HG02642 (cell line): ENCODE results near the gene TMEM169.

ENCODE experiments used
- ATAC-seq: cut with Tn5 transposase; IDR thresholded peaks from one replicate; pipeline ENCODE4 v1.9.1; 2021; ENCODE audit warnings: mild to moderate bottlenecking; ENCODE audit not compliant: unreplicated experiment, poor library complexity

Gene TMEM169

DNA sequence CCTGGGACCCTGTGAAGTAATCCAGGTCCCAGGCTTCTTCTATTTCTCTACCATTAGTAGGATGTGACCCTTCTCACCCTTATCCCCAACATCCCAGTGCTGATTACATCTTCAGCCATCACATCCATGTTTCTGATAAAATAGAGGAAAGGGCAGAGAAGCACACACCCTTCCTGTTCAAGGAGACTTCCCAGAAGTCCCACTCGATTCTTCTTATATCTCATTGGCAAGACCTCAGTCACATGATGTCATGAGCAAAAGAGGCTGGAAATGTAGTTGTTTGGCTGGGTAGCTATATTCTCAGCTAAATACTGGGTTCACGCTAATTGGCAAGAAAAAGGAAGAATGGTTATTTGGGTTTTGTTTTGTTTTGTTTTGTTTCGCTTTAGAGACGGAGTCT is 19.4 kb downstream of the TMEM169 start:
- ATAC-seq, result no peak

GRCh38 chr2:216103213-216103612 is 21.5 kb downstream of the TMEM169 start:
- no peak for ATAC-seq

DNA sequence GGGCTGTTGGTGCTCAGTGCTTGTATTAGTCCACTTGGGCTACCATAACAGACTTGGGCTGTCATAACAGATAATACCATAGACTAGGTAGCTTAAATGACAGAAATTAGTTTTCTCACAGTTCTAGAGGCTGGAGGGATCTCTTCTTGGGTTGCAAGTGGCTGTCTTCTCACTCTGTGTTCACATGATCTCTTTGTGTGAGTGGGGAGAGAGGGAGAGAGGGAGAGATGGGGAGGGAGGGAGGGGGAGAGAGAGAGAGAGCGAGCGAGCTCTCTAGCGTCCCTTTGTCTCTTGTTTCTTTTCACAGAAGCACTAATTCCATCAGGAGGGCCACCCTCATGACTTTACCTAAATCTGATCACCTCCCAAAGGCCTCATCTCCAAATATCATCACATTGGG is 23.0 kb downstream of the TMEM169 start:
- no peak for ATAC-seq

GRCh38 chr2:216107320-216107719 is 25.6 kb downstream of the TMEM169 start:
- ATAC-seq, result no peak

DNA sequence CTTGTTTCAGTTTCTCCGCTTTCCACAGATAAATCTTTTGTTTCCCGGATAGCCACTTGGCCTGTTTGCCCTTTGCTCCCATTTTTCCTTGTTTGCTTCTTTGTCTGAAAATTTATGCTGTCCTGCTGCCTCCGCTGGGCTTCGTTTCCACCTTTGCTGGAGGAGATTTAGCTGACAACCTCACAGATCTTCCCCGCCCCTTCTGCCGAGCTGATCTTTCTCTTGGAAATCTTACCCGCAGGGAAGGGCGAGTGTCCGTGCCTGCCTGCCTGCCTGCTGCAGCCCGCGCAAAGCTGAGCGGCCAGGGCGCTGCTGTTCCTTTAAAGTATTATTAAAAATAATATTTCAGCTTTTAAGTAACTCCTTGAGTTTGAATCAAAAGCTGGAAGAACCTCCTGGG is 26.0 kb downstream of the TMEM169 start:
- no peak for ATAC-seq

- ATAC-seq, result no peak
Measured at GRCh38 chr2:216108310-216108966, 26.7 kb downstream of the TMEM169 start.

GRCh38 chr2:216108967-216109921 is 27.5 kb downstream of the TMEM169 start, which contains the start of gene XRCC5:
TSS of gene XRCC5 (plus strand) at chr2:216109348. CDS start at chr2:216109437, 89 bp downstream.
- ATAC-seq, result peak; percentile 69

GRCh38 chr2:216109962-216110614 is 28.4 kb downstream of the TMEM169 start:
- ATAC-seq, result no peak

DNA sequence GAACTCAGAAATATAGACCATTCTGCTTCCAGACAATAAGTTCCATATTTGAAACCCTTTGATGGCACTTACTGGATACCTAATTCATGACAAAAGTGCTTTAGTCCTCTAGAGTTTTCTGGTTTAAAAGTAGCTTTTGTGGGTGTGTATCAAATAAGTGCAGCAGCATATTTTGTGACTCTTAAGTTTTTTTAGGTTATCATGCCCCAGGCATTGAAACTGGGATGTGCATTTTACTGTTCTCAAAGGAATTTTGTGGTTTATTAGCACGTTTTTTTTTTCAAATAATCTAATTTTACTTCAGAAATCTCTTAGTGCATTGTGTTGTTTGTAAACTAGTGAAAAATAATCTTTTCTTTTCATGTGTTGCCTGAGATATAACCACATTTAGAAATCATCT is 28.9 kb downstream of the TMEM169 start:
- ATAC-seq, result no peak

GRCh38 chr2:216111122-216111521 is 29.4 kb downstream of the TMEM169 start:
- ATAC-seq, result no peak

GRCh38 chr2:216112926-216113325 is 31.2 kb downstream of the TMEM169 start:
- no peak for ATAC-seq

DNA sequence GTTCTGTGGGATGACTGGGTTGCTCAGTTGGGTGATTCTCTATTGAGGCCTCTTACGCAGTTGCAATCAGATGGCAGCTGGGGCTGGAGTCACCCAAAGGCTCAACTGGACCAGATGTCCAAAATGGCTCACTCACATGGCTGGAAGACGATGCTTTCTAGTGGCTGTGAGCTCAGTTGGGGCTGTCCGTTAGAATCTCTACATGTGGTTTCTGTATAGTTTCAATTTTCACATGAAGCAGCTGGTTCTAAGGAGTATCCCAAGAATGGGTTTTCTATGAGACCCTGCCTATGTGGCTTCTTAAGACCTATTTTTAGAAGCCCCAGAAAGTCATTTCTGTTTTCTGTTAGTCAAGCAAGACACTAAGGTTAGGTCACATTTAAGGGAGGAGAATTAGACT is 31.9 kb downstream of the TMEM169 start:
- ATAC-seq, result peak; percentile 73

DNA sequence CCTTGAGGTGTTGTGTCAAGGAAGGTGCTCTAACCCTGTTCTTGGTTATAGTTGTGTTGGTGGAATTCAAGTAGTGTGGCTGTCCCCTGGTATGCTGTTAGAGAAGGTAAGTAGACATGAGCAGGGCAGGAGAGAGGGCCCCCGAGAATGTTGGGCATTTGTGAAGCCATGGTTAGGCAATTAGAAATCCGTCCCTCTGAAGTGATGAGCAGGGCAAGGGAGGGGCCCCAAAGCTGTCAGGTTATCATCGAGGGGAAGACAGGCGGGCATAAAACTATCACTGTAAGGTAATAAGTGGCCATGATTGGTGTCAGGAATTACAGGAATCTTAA is 32.6 kb downstream of the TMEM169 start:
- peak; percentile 3 for ATAC-seq

GRCh38 chr2:216114714-216115531 is 33.2 kb downstream of the TMEM169 start:
- peak; percentile 55 for ATAC-seq

DNA sequence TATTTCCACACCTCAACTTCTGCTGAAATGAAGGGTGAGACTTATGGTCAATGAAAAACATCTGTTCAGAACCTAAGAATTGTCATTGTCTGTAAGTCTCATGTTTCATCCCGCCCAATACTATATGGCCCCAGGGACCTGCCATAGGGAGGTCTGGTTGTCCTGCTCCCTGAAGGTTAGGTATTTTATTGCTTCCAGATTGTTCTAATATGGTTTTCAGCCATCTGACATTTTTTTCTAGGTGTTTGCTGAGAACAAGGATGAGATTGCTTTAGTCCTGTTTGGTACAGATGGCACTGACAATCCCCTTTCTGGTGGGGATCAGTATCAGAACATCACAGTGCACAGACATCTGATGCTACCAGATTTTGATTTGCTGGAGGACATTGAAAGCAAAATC is 34.7 kb downstream of the TMEM169 start:
- ATAC-seq, result no peak

GRCh38 chr2:216117561-216118340 is 36.0 kb downstream of the TMEM169 start:
- no peak for ATAC-seq

- no peak for ATAC-seq
Measured at GRCh38 chr2:216118474-216118873, 36.8 kb downstream of the TMEM169 start.

DNA sequence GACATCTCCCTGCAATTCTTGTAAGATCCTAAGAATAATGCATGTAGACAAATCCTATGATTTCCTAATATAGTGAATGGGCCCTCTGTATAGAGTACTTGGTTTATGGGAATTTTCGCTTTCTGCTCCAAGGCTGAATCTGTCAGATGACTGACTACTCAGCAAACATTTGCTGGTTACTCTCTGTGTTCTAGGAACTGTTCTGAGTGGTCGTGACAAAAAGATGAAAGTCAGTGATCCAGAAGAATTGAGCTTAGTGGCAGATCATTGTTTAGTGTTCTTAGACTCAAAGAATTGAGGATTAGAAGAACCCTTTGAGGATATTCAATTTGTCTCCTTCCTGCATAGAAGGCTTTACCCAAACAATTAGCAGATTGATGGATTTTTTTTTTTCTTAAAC is 37.4 kb downstream of the TMEM169 start:
- no peak for ATAC-seq

GRCh38 chr2:216119986-216120385 is 38.3 kb downstream of the TMEM169 start:
- ATAC-seq, result no peak

DNA sequence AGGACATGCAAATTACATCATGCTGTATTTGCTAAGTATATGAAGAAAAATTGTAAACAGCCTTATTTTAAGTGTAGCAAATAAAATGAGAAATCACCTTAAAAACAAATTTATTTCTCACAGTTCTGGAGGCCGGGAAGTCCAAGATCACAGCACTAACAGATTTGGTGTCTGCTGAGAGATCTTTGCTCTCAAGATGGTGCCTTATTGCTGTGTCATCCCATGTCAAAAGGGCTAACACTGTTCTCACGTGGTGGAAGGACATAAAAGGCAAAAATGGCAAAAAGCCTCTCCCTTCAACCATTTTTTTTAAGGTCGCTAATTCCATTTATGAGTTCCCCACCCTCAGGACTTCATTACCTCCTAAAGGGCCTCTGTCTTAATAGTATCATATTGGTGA is 39.5 kb downstream of the TMEM169 start:
- no peak for ATAC-seq
